GM23338 (cell line): ENCODE results near the gene B4GALT7. TPM values are rescaled to one million over a fixed set of nuclear protein-coding genes. Genes with fewer than 3 reads are reported as not detected.
"Not testable (repeated sequence)": the region's sequence is repeated elsewhere in the genome, so short reads cannot be mapped to it uniquely, and the experiment has no call there.

ENCODE experiments used
- ATAC-seq: fragments of 200-7000 bp; cut with Tn5 transposase; 3 replicates; pipeline ENCODE4 v1.9.1; 2020
- DNase-seq: peaks from one replicate; pipeline ENCODE4 v3.0.0-alpha.2; 2015; ENCODE audit warnings: low spot score
- H2AFZ ChIP-seq: fragments of 200-600 bp; sonication (generic); 2 replicates; pipeline ENCODE4 v1.8.0; 2016; ENCODE audit warnings: antibody characterized with exemption, mild to moderate bottlenecking, moderate library complexity
- H3F3A ChIP-seq: fragments of 200-600 bp; sonication (generic); replicated peaks from 2 replicates; pipeline ENCODE4 v1.8.0; 2017; ENCODE audit warnings: antibody characterized with exemption, mixed run types, low read depth
- H3K27ac ChIP-seq: fragments of 200-600 bp; sonication (generic); 2 replicates; pipeline ENCODE4 v1.6.1; 2016; ENCODE audit warnings: low read depth
- H3K27me3 ChIP-seq: fragments of 200-600 bp; sonication (generic); 2 replicates; pipeline ENCODE4 v1.8.0; 2016; ENCODE audit warnings: mild to moderate bottlenecking, mixed run types, moderate library complexity; ENCODE audit not compliant: insufficient read depth
- H3K36me3 ChIP-seq: fragments of 200-600 bp; sonication (generic); 2 replicates; pipeline ENCODE4 v1.8.0; 2016; ENCODE audit warnings: mild to moderate bottlenecking; ENCODE audit not compliant: insufficient read depth
- H3K4me1 ChIP-seq: fragments of 200-600 bp; sonication (generic); 2 replicates; pipeline ENCODE4 v1.8.0; 2016; ENCODE audit warnings: mild to moderate bottlenecking, moderate library complexity; ENCODE audit not compliant: insufficient read depth
- H3K4me2 ChIP-seq: fragments of 200-600 bp; sonication (generic); 2 replicates; pipeline ENCODE4 v1.7.1; 2017; ENCODE audit warnings: mixed run types
- H3K4me3 ChIP-seq: fragments of 200-600 bp; sonication (generic); 2 replicates; pipeline ENCODE4 v1.6.1; 2016; ENCODE audit warnings: mixed run types
- H3K79me2 ChIP-seq: fragments of 200-600 bp; sonication (generic); replicated peaks from 2 replicates; pipeline ENCODE4 v1.8.0; 2017; ENCODE audit warnings: mild to moderate bottlenecking; ENCODE audit not compliant: insufficient read depth
- H3K9me2 ChIP-seq: fragments of 200-600 bp; sonication (generic); 2 replicates; pipeline ENCODE4 v1.8.0; 2017; ENCODE audit not compliant: insufficient read depth
- H4K20me1 ChIP-seq: fragments of 200-600 bp; sonication (generic); replicated peaks from 2 replicates; pipeline ENCODE4 v1.8.0; 2017; ENCODE audit warnings: mild to moderate bottlenecking; ENCODE audit not compliant: insufficient read depth
- H3K27ac Mint-ChIP-seq: 2 replicates; pipeline ENCODE4 v1.8.0; 2020; ENCODE audit warnings: inconsistent platforms, mild to moderate bottlenecking, moderate library complexity, mixed read lengths
- H3K27me3 Mint-ChIP-seq: 3 replicates; pipeline ENCODE4 v1.8.0; 2022; ENCODE audit warnings: low read depth, mild to moderate bottlenecking, moderate library complexity, mixed read lengths, inconsistent platforms; ENCODE audit not compliant: insufficient read depth, poor library complexity
- H3K36me3 Mint-ChIP-seq: 3 replicates; pipeline ENCODE4 v1.8.0; 2021; ENCODE audit warnings: low read depth, mild to moderate bottlenecking, inconsistent platforms, moderate library complexity, mixed read lengths
- H3K4me1 Mint-ChIP-seq: 3 replicates; pipeline ENCODE4 v1.8.0; 2020; ENCODE audit warnings: mild to moderate bottlenecking, inconsistent platforms, mixed read lengths
- H3K4me3 Mint-ChIP-seq: 3 replicates; pipeline ENCODE4 v1.8.0; 2021; ENCODE audit warnings: moderate library complexity, mild to moderate bottlenecking, inconsistent platforms, mixed read lengths
- H3K9me3 Mint-ChIP-seq: 3 replicates; pipeline ENCODE4 v1.8.0; 2020; ENCODE audit warnings: moderate library complexity, mild to moderate bottlenecking, inconsistent platforms, mixed read lengths
- CREB1 ChIP-seq: fragments of 250-450 bp; sonication (Bioruptor Pico); IDR thresholded peaks from 2 replicates; pipeline ENCODE4 v1.5.0; 2020; ENCODE audit warnings: low read depth, mild to moderate bottlenecking, moderate library complexity
- EZH2phosphoT487 ChIP-seq: fragments of 200-600 bp; sonication (generic); IDR thresholded peaks from one replicate; pipeline ENCODE4 v1.8.1; 2018; ENCODE audit warnings: antibody characterized with exemption; ENCODE audit not compliant: unreplicated experiment
- NANOG ChIP-seq: IDR thresholded peaks from 2 replicates; pipeline ENCODE4 v1.6.1; 2016; ENCODE audit warnings: antibody characterized with exemption, borderline replicate concordance
- ZNF114 ChIP-seq: fragments of 250-450 bp; sonication (Bioruptor Pico); IDR thresholded peaks from 2 replicates; pipeline ENCODE4 v1.5.0; 2020; ENCODE audit warnings: mild to moderate bottlenecking, moderate library complexity
- ZNF331 ChIP-seq: fragments of 250-450 bp; sonication (Bioruptor Pico); IDR thresholded peaks from 2 replicates; pipeline ENCODE4 v1.5.0; 2020; ENCODE audit warnings: low read depth, mild to moderate bottlenecking, moderate library complexity
- ZNF462 ChIP-seq: fragments of 250-450 bp; sonication (Bioruptor Pico); IDR thresholded peaks from 2 replicates; pipeline ENCODE4 v1.5.0; 2020; ENCODE audit warnings: mild to moderate bottlenecking, moderate library complexity
- polyA plus RNA-seq: library from polyadenylated mRNA; unstranded; fragments of >200 nt; fragmentation: Nextera tagmentation; extraction: Ambion mirVana; gene quantifications from 2 replicates; pipeline ENCODE4 v1.2.1, GENCODE V29; 2016
- total RNA-seq: library from RNA; depleted of rRNA; stranded (reverse); fragments of >200 nt; shearing (Covaris generic); gene quantifications from 2 replicates; pipeline ENCODE4 v1.2.3, GENCODE V29; 2014

Gene B4GALT7
- total and polyA plus RNA-seq, 2 experiments from 2014 or later = 10.0 to 23.3 TPM

GRCh38 chr5:177557796-177558195 is 42.1 kb upstream of the B4GALT7 start (continued):
- TF ChIP-seq ZNF462 (CRISPR knock-in tag) (no peak), NANOG (no peak), ZNF114 (CRISPR knock-in tag) (no peak)

GRCh38 chr5:177559446-177559941 is 40.4 kb upstream of the B4GALT7 start:
- H3K4me2 ChIP-seq, H3K27ac Mint-ChIP-seq, ATAC-seq, H3K79me2 ChIP-seq, H3K4me3 Mint-ChIP-seq, H3K36me3 ChIP-seq, H3K36me3 Mint-ChIP-seq, H3K27ac ChIP-seq, H3K4me3 ChIP-seq, H3K4me1 ChIP-seq, H3K9me2 ChIP-seq, H3K27me3 ChIP-seq, H2AFZ ChIP-seq, H4K20me1 ChIP-seq, DNase-seq: not testable (repeated sequence)
- H3F3A ChIP-seq = peaks cover 10% of the 10 kb centered on the region
- H3K9me3 Mint-ChIP-seq = peaks cover 34% of the 10 kb centered on the region
- H3K4me1 Mint-ChIP-seq = peaks cover 15% of the 10 kb centered on the region; the same call in 2 of the 3 replicates
- peaks cover 12% of the 10 kb centered on the region for H3K27me3 Mint-ChIP-seq

GRCh38 chr5:177565046-177565445 is 34.9 kb upstream of the B4GALT7 start:
- ATAC-seq (no peak), DNase-seq (no peak)
- no peaks in the 10 kb centered on the region for H3K36me3 ChIP-seq
- no peaks in the 10 kb centered on the region for H3F3A ChIP-seq
- no peaks in the 10 kb centered on the region for H4K20me1 ChIP-seq
- H3K9me2 ChIP-seq = no peaks in the 10 kb centered on the region
- H3K4me1 ChIP-seq = no peaks in the 10 kb centered on the region
- no peaks in the 10 kb centered on the region for H3K27me3 ChIP-seq
- no peak overlapping the region for H3K4me2 ChIP-seq
- Mint-ChIP-seq H3K9me3 (peaks cover 31% of the 10 kb centered on the region), H3K4me3 (no peak overlapping the region), H3K36me3 (peaks cover 5% of the 10 kb centered on the region; the same call in 2 of the 3 replicates), H3K27me3 (peaks cover 12% of the 10 kb centered on the region), H3K4me1 (no peaks in the 10 kb centered on the region), H3K27ac (no peak overlapping the region)
- H3K4me3 ChIP-seq = no peak overlapping the region
- no peak overlapping the region for H2AFZ ChIP-seq
- H3K79me2 ChIP-seq = no peaks in the 10 kb centered on the region
- H3K27ac ChIP-seq = no peak overlapping the region
- TF ChIP-seq ZNF331 (no peak), CREB1 (CRISPR knock-in tag) (no peak), EZH2phosphoT487 (no peak)
